Lung (tissue), 12 donors: ENCODE results near the gene USP53. TPM values are rescaled to one million over a fixed set of nuclear protein-coding genes. Genes with fewer than 3 reads are reported as not detected.

ENCODE experiments used
- ATAC-seq: fragments of 200-7000 bp; cut with Tn5 transposase; one replicate; pipeline ENCODE4 v1.9.1; 2020; ENCODE audit warnings: moderate number of reproducible peaks; ENCODE audit not compliant: insufficient read depth, low FRiP score
- DNase-seq, 3 donors: peaks; one replicate each; pipeline ENCODE4 v3.0.0-alpha.2; 2013 to 2017
- H3K27ac ChIP-seq, 2 donors: one replicate each; pipeline ENCODE4 v1.5.1; 2013; ENCODE audit warnings: mild to moderate bottlenecking in 2 of 2, moderate library complexity in 2 of 2, control low read depth in 1 of 2, inconsistent platforms in 1 of 2, low read depth in 1 of 2, low read length in 1 of 2
- H3K27me3 ChIP-seq, 3 donors: one replicate each; pipeline ENCODE4 v1.5.1; 2013; ENCODE audit warnings: low read length in 2 of 3; ENCODE audit not compliant: control insufficient read depth in 3 of 3, insufficient read depth in 3 of 3
- H3K36me3 ChIP-seq, 4 donors: one replicate each; pipeline ENCODE4 v1.5.1; 2013; ENCODE audit warnings: low read length in 4 of 4, mild to moderate bottlenecking in 1 of 4, moderate library complexity in 1 of 4; ENCODE audit not compliant: control insufficient read depth in 4 of 4, insufficient read depth in 4 of 4
- H3K4me1 ChIP-seq, 5 donors: one replicate each; pipeline ENCODE4 v1.5.1; 2013; ENCODE audit warnings: low read length in 5 of 5, mild to moderate bottlenecking in 2 of 5, moderate library complexity in 1 of 5; ENCODE audit not compliant: control insufficient read depth in 5 of 5, insufficient read depth in 5 of 5
- H3K4me3 ChIP-seq: one replicate; pipeline ENCODE4 v1.5.1; 2013; ENCODE audit warnings: mild to moderate bottlenecking, control low read depth, moderate library complexity
- H3K9ac ChIP-seq, 2 donors: one replicate each; pipeline ENCODE4 v1.5.1; 2013; ENCODE audit warnings: low read length in 2 of 2, control low read depth in 1 of 2; ENCODE audit not compliant: insufficient read depth in 1 of 2
- H3K9me3 ChIP-seq, 4 donors: one replicate each; pipeline ENCODE4 v1.5.1; 2013; ENCODE audit warnings: low read length in 3 of 4, mild to moderate bottlenecking in 1 of 4, moderate library complexity in 1 of 4; ENCODE audit not compliant: control insufficient read depth in 4 of 4, insufficient read depth in 3 of 4
- CTCF ChIP-seq: IDR thresholded peaks from 2 replicates; pipeline ENCODE4 v1.5.1; 2012; ENCODE audit warnings: mild to moderate bottlenecking; ENCODE audit errors: control extremely low read depth, extremely low read depth
- WGBS, 2 donors: extraction: QIAGEN DNeasy Blood & Tissue Kit; methylation state at CpG; one replicate each; pipeline ENCODE4 v1.1.7; 2013; 5-methylcytosine and 5-hydroxymethylcytosine counted together
- polyA plus RNA-seq, 2 donors: library from polyadenylated mRNA; stranded (reverse); fragments of 200-250 nt; gene quantifications; one replicate each; pipeline ENCODE4 v1.2.1, GENCODE V29; 2013
- total RNA-seq, 2 donors: library from RNA; depleted of rRNA in 1 of 2; stranded (reverse); fragments of >200 nt in 1 of 2; gene quantifications; one replicate each; pipeline ENCODE4 v1.2.1, GENCODE V29; 2014 to 2021
- donor health status: control.
- donor health status: control.
- donor health status: Bipolar disorder and iron deficiency.
- donor health status: healthy.
- donor health status: DM: yes; HTN: yes; CAD: no.

USP53 gene
- total and polyA plus RNA-seq, 4 donors = 13.0 to 54.6 (median 26.3) TPM

- DNase-seq = no peak
- Histone ChIP-seq H3K9me3 (no peaks in the 10 kb centered on the region), H3K9ac (no peak overlapping the region), H3K27ac (no peak overlapping the region), H3K36me3 (peaks cover 0 to 10% (median 4%) of the 10 kb centered on the region in 4 donors), H3K4me1 (peaks cover 0 to 14% (median 0%) of the 10 kb centered on the region in 5 donors), H3K27me3 (no peaks in the 10 kb centered on the region), H3K4me3 (no peak overlapping the region)
- ATAC-seq = no peak
- no peak for TF ChIP-seq CTCF
- WGBS, 2 donors = 97 to 98% methylated on average over 3 of the region's 3 CpGs
These were observed 15.9 kb downstream of the USP53 start for GRCh38 chr4:119228406-119228805.

GRCh38 chr4:119229908-119230687, 17.6 kb downstream of the USP53 start:
- Histone ChIP-seq H3K9ac (peak overlapping the region in 1 of 2 donors; percentile 9), H3K4me1 (peaks cover 0 to 21% (median 0%) of the 10 kb centered on the region in 5 donors), H3K27me3 (no peaks in the 10 kb centered on the region), H3K36me3 (peaks cover 0 to 12% (median 4%) of the 10 kb centered on the region in 4 donors), H3K27ac (no peak overlapping the region), H3K9me3 (no peaks in the 10 kb centered on the region), H3K4me3 (no peak overlapping the region)
- DNase-seq (no peak), ATAC-seq (no peak)
- 86 to 90% methylated on average over 4 of the region's 4 CpGs for WGBS, 2 donors
- TF ChIP-seq CTCF = no peak

- no peak overlapping the region for H3K27ac ChIP-seq
- no peaks in the 10 kb centered on the region for H3K9me3 ChIP-seq
- no peak overlapping the region for H3K9ac ChIP-seq
- 79 to 87% methylated on average over 3 of the region's 3 CpGs for WGBS, 2 donors
- ATAC-seq (no peak), DNase-seq (no peak)
- peaks cover 0 to 21% (median 8%) of the 10 kb centered on the region in 4 donors for H3K36me3 ChIP-seq
- peaks cover 0 to 21% (median 0%) of the 10 kb centered on the region in 5 donors for H3K4me1 ChIP-seq
- H3K27me3 ChIP-seq = no peaks in the 10 kb centered on the region
- no peak for TF ChIP-seq CTCF
- H3K4me3 ChIP-seq = no peak overlapping the region
These were observed 19.0 kb downstream of the USP53 start for GRCh38 chr4:119231491-119231890.
